ENCODE results near the gene KCNIP3.

KCNIP3 gene

DNA sequence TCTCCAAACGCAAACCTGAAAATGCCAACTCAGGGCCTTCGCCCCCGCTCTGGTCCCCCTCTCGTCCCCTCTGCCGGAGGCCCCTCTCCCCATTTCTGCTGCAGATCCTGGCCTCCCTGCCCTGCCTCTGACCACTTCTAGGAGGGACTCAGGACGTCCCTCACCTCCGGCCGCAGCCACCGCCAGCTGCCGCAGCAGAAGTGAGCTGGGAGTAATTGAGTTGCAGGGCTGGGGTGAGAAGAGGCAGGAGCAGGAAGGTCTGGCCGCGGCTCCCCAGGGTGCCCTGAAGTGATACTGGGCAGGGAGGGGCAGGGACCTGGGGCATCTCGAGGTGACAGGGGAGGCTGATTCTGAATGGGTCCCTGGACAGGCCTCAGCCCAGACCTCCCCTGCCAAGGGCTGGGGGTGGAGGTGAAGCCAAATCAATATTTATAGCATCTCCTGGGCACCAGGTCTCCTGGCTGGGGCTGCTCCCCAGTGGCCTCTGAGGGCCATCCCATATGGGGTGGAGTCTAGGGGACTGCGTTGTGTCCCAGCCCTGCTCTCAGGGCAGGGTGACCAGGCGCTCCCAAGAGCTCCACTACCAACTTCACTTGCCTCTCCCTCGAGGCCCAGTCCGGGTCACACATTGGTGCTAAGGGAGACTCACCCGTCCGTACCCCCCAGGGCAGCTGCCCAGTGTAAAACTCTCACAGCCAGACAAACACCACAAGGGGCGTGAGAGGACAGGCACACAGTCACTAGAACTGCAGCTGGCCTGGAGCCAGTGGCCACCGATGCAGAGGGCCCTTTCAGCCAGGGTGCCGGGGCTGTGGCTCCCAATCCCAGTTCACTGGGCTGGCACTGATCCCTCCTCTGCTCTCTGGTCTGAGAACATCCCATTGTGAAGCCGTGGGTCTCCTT, 33.0 kb downstream of the KCNIP3 start:
- DNase-seq (ENCODE audit: low read depth in 2 of 2): no peak

DNA sequence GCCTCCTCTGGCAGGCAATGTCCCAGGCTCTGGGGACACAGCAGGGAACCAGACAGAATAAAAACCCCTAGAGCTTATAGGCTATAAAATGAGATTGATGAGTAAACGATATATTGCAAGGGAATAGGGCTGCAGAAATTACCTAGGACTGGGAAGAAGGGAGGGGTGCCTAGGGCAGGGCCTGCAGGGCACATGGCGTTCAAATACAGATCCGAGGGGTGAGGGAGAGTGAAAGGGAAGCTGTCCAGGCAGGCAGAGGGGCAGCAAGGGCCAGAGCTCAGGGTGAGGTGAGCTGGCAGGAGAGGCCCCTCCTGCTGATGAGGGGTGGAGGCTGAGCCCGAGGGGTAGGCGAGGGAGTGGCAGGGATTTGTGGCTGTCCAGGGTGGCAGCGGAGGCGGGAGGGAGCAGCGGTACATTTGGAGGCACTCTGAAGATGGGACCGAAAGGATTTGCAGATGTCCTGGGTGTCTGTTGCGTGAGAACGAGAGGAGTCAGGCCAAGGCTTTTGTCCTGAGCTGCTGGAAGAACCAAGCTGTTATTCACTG, 33.7 kb downstream of the KCNIP3 start:
- no peak for DNase-seq (ENCODE audit: low read depth in 2 of 2)

DNA sequence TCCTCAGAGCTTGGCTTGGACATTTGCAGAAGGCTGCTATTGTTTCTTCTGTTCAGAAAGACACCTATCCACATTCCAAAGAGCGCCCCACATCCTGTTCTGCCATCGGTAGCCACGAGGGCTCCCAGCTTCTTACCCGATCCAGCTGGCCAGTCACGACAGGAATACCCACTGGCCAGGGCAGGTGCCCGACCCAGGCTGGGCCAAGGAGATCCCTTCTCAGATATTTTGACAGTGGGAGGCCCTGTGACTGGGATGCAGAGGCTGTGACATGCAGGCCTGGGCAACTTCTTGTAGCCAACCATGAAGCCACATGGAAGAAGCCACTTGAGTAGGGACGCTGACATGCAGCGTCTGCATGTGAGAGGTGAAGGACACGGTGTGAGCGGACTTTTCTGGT, 34.5 kb downstream of the KCNIP3 start:
- no peak for DNase-seq (ENCODE audit: low read depth in 2 of 2)

DNA sequence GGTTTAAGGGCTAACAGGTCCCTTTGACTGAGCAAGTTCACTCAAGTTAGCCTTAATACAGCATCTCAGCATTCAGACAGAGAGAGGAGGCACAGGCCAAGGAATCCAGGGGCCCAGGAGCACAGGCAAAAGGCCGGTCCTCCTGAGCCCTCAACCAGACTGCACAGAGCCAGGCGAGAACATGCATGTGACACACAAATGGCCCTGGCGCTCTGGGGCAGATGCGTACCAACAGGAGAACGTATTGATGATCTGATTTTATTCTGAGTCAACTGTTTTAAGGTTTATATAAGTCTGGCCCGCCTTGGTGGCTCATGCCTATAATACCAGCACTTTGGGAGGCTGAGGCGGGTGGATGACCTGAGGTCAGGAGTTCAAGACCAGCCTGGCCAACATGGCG, 34.9 kb downstream of the KCNIP3 start:
- DNase-seq (ENCODE audit: low read depth in 2 of 2): no peak

DNA sequence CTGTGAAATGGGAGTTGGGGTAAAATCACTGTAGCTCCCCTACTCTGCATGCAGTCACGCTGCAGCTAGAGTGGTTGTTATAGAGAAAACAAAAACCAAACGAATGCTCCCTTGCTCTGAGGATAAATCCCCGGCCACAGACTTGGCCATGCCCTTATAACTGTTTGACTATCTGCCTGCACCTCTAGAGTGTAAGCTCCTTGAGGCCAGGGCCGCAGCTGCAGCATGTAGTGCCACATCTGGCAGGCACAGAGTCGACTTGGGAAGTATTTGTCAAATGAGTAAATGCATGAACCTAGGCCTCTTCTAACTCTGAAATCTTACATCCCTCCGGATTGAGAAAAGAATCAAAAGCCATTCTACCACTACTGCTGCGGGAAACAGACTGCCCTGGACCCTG, 35.9 kb downstream of the KCNIP3 start:
- DNase-seq (ENCODE audit: low read depth in 2 of 2): no peak

DNA sequence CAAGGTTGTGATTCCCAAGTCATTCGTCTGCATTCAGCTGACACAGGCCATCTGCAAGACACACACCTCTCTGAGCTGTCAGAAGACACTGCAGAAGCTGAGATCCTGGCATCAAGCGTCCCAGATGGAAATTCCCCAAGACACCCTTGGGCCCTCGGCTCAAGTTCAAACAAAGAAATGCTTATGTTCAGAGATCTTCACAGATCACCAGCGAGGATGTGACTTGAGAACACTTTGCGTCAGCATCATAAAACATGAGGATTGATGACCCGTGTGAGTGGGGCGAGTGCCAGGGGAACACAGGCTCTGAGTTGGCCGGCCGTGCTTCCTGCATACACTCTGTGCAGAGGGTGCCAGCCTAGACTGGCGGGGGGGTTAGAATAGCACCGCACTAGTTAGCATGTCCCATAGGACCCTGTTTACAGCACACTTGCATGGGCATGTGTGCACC, 36.8 kb downstream of the KCNIP3 start:
- DNase-seq (ENCODE audit: low read depth in 2 of 2): no peak

DNA sequence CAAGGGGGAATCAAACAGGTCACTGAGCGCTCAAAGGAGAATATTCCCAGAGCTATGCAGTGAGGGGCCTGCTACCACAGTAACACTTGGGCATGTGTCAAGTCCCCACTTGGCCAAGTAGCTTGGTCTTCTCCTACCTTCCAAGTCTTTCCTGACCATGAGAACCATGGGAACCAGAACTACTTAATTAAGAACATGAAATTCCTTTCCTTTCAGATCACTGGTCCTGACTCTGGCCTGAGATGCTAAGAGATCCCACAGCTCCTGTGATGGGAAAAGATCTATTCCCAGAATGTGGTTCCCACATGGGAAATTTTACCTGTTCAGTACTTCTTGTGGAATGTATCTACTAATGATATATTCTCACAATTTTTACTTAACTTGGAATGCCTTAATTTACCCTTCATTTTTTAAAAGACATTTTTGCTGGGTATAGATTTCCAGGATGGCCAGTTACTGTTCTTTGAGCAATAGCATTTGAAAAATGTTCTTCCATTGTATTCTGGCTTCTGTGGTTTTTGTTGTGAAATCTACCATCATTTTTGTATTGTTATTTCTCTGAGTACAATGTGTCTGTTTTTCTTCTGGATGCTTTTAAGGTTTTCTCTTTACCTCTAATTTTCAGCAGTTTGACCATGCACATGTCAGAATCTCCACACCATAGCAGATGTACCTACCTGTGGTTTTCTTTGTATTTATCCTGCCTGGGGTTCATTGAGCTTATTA, 37.9 kb downstream of the KCNIP3 start:
- DNase-seq (ENCODE audit: low read depth in 2 of 2): no peak

DNA sequence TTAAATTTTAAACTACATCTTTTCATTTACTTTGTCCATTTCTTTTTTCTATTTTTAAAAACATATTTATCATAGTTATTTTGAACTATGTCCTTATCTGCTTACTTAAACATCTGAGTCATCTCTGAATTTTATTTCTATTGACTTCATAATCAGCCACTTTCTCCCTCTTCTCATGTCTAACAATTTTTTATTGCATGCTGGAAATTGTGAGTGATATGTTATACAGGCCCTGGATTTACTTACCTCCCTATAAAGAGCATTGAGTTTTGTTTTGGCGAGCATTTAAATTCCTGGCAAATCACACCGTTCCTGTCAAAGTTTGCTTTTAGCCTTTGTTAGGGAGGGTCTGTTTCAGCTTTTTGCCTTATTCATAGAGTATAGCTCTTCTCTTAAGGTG, 39.3 kb downstream of the KCNIP3 start:
- no peak for DNase-seq (ENCODE audit: low read depth in 2 of 2)

DNA sequence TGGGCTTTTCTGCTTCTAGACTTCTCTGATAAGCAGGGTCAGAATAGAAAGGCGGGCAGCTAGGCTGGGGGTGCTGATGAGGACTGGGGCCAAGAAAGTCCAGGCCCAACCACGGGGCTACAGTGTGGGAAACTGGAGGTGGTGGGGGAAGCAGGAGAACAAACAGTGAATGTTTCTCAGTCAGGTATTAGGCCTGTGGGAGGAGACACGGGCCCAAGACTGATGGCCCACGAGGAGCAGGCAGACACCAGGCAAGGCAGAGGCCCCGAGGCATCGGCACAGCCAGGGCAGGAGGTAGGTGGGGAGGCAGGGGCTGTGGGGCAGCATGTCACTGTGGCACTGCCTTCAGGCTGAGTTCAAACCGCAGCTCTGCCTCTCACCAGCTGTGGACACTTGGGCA, 40.7 kb downstream of the KCNIP3 start:
- no peak for DNase-seq (ENCODE audit: low read depth in 2 of 2)

DNA sequence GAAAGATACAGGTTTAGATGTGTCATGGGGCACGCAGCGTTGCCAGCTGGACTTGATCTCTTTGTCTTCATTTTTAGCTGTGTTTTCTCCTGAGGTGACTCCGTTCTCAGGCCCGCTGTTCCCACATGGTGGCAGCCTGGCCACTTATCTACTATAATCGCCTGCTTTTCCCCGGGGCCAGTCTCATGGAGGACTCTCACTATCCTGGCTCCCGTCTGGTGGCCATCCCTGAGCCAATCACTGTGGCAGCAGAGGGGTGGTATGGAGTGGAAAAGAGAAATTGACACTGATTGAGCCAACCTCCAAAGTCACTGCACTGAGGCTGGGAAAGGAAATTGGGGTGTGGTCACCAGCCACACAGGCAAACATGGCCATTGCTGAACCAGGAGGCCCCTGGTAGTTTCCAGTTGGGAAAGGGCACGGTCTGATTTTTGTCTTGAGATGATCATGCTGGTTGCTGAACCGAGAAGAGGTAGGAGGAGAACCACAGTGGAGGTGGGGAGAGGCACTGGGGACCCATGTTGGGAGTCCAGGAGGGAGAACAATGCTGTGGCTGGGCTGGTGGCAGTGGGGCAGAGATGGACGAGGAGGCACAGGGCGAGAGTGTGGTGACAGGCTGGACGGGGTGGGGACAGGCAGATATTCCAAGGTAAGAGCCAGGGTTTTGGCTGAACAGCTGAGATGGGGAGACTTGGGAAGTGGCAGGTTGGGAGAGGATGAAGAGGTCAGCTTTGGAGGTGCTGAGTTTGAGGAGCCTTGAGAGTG, 45.6 kb downstream of the KCNIP3 start:
- DNase-seq (ENCODE audit: low read depth in 2 of 2): no peak

DNA sequence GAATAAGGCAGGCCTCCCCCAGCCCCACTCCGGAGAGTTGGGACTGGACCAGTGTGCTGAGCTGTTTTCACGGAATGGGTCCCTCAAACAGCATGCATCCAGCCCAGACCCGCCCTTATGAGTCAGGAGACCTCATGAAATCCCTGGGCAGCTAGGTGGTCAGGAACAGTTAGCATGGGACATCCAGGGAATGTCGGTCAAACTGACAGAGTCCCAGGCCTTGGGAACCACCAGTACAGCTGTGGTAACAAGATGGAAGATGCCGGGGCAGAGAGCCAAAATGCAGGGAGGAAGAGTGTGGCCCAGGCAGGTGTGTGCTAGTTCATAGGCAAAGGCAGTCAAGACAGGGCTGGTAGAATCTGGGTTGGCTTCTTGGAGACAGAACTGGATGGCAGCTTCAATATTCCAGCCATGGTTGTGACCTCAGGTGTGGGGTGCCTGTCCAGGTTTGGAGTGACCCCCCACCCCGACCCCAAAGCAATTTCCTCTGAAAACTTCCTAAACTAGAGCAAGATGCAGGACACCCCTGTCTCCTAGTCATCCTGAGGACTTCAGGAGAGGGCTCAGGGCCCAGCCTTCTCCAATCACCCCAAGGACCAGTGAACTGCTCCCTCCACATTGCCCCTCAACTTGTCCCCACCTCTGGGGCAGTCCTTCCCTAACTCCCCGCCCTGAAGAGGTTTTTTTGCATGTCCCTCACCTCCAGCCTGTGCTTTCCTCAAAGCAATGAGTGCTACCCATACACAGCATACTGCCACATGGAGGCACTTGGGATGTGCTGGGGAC, 46.5 kb downstream of the KCNIP3 start:
- DNase-seq (ENCODE audit: low read depth in 2 of 2): no peak

DNA sequence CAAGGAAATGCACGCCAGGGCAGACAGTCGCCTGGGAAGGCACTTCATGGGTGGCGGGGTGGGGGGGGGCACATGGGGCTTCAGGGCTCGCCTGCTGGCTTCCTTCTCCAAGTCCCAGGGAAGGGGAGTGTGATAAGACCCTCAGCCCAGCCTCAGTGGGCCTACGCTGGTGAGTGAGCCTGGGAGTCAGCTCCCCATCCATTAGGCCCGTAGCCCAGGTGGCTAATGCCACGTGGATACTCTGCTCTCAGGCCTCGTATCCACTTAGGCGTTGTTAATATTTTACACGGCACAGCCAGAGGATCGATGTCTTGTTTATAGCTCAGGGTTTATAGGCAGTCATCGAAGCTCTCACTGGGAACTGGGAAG, 47.1 kb downstream of the KCNIP3 start:
- DNase-seq (ENCODE audit: low read depth in 2 of 2): no peak

DNA sequence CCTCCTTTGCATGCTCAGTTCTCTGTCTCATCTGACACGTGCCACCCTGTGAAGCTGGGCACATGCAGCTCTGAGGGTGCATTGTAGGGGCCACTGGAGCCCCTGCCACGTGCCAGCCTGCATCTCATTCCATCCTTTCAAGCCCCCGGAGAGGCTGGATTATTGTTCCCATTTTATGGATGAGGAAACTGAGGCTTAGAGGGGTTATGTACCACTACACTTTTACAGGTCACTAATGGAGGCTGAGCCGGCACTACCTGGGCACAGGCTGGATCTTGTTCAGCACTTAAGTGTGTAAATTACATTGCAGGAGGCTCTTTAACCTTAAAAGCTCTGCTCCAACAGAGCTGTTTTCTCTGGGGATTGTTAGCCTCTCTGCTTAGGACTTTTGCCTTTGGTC, 47.5 kb downstream of the KCNIP3 start:
- DNase-seq (ENCODE audit: low read depth in 2 of 2): no peak

DNA sequence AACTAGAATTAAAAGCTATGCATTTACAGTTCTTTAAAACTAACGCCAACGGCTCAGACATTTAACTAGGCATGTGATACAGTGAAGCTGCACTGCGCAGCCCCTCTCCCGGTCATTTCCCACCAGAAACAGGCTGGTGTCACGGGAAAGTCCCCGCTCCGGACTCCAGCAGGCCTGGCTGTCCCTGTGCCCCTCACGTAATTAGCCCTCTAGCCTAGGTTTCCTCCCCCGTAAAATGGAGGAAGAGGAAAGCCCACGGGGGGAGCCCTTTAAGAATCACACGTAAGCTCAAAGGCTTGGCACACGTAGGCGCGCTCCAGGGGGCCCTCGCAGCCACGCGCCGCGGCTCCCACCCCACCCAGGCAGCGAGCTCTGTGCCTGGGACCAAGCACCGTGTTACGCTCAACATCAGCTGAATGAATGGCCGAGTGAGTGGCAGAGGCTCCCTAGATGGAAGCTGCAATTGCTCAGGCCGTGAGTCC, 48.0 kb downstream of the KCNIP3 start:
- DNase-seq (ENCODE audit: low read depth in 2 of 2): no peak

DNA sequence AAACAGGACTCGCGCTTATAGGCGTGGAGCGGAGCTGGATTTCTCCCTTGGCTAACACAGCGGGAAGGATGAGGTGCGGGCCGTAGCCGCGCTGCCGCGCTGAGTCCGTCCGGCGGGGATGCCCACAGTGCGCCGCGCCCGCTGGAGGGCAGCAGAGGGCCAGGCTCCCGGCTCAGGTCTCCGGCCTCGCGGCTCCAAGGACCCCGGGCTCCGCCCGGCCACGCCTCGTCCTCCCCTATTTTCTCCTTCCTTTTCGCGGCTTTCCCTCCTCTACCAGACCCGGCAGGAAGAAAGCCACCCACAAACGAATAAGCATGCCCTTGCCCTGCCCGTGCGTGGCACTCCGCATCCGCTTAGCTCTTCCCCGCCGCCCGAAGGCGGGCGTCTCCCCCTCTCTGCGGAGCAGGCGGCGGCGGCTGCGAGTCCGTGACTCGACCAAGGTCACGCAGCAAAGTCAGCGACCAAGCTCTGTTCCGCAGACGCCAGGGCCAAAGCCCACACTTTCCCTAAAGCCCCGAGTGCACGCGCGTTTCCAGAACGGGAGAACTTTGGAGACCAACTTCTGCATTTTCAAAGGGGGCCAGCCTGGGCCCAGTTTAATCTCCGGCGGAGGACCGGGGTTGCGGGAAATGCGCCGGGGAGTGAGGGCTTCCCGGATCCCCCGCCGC, 48.5 kb downstream of the KCNIP3 start:
- no peak for DNase-seq (ENCODE audit: low read depth in 2 of 2)

DNA sequence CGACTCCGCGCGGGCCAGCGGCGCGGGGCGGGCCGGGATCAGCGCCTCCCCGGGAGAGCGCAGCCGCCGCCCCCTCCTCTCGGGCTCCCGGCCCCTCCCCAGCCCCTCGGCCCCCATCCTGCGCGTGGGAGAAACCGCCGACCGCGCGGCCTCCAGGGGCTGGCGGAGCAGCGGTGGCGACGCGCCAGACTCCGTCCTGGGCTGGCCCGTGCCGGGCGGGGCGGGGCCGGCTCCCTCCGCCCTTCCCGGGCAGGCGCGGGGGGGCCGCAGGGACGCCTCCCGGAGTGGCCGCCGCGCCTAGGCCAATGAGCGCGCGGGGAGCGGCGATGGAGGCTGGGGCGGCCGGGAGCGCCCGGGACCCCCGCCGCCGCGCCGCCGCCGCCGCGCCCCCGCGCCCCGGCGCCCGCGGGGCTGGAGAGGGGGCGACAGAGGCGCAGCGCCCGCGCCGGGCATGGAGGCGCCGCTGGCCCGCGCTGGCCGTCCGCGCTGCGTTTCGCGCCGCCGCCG, 49.1 kb downstream of the KCNIP3 start:
- no peak for DNase-seq (ENCODE audit: low read depth in 2 of 2)

DNA sequence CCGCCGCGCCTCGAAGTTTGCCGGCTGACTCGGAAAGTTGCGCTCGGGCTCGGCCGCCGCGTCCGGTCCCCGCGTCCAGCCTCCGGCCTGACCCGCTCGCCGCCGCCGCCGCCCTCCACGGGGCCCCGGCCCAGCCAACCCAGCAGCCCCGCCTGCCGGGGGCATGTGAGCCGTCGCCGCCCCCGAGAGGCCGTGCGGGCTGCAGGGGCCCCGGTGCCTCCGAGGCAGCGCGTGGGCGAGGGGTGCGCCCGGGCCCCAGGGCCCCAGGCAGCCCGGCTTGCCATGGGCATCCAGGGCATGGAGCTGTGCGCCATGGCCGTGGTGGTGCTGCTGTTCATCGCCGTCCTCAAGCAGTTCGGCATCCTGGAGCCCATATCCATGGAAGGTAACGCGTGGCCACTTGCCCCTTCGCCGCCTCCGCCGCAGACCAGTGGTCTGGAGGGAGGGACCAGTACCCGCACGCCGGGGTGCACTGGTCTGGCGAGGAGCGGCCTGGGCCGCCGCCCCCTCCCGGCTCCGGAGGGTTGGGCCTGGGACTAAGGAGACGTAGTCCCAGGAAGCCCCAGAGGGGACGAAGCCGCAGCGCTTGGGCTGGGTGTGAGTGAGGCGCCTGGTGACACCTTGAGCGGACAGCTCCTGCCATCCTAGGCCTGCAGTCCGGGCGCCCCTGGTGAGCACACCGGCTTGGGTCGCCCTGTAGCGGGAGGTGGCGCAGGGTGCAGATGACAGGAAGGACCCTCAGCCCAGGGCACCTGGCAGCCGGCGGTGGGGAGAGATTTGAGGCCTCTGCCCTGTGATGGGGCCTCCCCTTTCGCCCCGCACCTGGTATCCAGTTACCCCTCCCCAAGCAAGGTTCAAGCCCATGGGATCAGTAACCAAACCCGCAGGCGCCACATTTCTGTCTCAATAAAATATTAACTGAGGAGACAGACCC, 49.9 kb downstream of the KCNIP3 start:
- DNase-seq (ENCODE audit: low read depth in 2 of 2): no peak

DNA sequence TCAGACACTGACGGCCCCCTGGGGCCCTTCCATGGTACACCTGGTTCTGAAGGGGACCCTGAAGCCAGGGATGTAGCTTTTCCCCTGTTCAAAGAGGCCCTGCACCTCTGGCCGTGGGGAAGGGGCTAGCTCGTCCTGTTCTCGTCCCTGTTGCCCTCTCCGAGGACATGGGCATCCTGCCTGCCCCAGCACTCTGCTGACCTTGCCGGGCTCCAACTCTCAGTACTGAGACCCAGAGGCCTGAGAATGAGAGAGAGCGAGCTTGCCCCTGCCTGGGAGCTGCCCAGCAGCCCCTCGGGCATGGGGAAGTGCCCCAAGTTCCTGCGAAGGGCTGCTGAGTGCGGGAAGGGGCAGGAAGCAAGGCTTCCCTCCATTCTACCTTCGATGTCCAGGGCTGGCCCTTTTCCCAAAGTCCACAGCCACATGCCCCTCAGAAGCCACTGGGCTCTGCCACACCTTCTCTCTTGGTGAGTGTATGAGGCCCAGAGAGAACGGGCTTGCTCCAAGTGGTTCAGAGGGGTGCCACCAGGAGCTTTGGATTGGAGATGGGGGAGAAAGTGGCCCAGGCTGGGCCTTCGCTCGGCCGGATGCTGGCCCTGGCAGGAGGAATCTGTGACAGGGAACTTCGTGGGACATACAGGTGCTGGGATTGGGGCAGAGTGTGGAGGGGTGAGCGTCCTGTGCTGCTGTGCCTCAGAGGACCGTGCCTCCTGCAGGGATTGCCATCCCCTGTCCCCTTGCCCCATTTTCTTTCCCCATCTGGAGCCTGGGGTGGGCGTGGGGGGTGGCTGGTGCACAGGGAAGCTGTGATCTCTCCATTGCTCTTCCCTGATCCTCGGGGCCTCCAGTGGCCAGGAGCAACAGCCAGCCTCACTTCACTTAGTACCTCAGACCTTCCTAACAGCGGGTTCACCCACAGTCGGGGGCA, 50.8 kb downstream of the KCNIP3 start:
- DNase-seq (ENCODE audit: low read depth in 2 of 2): no peak

All from activated CD8-positive, alpha-beta memory T cell treated with anti-CD3 and anti-CD28 coated beads for 4 hours (primary cell).